SW 1271 (cell line): Measurements from ENCODE around the gene PARP16.
"Not testable (repeated sequence)": the region's sequence is repeated elsewhere in the genome, so short reads cannot be mapped to it uniquely, and the experiment has no call there.

Experiments
- DNase-seq, 2 experiments: peaks; one replicate each; lab custom pipeline; 2025; lab: John Stamatoyannopoulos, UW

Gene PARP16

DNA sequence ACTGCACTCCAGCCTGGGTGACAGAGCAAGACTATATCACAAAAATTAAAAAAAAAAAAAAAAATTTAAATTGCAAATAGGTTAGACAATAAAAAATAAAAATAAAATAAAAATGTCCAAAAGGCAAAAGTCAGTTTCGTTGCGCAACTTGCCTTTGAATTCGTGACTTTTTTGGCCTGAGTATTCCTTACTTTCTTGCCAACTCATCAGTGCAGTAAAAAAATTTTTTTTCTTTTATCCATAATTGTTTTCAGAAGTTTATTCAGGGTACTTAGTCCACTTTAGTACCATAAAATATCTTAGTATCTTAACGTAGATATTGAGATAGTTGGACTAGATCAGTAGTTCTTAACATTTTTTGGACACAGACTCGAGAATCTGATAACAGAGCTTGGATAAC, 53.0 kb downstream of the PARP16 start:
- DNase-seq, result no peak

- DNase-seq, result no peak
Measured at GRCh38 chr15:65232520-65232919, 54.2 kb downstream of the PARP16 start.

- DNase-seq, result no peak
Measured at GRCh38 chr15:65231306-65231705, 55.4 kb downstream of the PARP16 start.

GRCh38 chr15:65226901-65227300, 59.8 kb downstream of the PARP16 start:
- not testable (repeated sequence) for DNase-seq

GRCh38 chr15:65226221-65226620, 60.5 kb downstream of the PARP16 start:
- no peak for DNase-seq

- DNase-seq, result no peak
Measured at GRCh38 chr15:65223996-65224395, 62.7 kb downstream of the PARP16 start.

DNA sequence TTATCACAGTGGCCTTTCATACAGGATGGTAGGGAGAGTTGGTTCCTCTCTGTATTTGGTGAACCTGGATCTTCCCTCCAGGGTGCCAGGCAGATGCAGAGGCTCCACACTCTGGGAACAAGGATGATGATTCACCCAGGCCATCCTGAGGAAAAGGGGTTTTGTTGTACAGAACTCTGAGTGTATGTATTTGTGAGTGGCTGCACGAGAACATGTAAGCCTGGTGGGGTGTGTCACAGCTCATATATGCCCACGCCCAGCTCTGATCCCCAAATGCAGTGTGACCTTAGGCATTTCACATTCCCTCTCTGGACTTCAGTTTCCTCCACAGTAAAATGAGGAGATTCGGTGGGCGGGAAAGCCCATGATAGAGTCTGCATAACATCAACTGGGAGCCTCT, 63.8 kb downstream of the PARP16 start:
- DNase-seq, result no peak

GRCh38 chr15:65221697-65222096, 65.0 kb downstream of the PARP16 start:
- no peak for DNase-seq

- DNase-seq, result no peak
Measured at GRCh38 chr15:65219137-65219536, 67.5 kb downstream of the PARP16 start.

DNA sequence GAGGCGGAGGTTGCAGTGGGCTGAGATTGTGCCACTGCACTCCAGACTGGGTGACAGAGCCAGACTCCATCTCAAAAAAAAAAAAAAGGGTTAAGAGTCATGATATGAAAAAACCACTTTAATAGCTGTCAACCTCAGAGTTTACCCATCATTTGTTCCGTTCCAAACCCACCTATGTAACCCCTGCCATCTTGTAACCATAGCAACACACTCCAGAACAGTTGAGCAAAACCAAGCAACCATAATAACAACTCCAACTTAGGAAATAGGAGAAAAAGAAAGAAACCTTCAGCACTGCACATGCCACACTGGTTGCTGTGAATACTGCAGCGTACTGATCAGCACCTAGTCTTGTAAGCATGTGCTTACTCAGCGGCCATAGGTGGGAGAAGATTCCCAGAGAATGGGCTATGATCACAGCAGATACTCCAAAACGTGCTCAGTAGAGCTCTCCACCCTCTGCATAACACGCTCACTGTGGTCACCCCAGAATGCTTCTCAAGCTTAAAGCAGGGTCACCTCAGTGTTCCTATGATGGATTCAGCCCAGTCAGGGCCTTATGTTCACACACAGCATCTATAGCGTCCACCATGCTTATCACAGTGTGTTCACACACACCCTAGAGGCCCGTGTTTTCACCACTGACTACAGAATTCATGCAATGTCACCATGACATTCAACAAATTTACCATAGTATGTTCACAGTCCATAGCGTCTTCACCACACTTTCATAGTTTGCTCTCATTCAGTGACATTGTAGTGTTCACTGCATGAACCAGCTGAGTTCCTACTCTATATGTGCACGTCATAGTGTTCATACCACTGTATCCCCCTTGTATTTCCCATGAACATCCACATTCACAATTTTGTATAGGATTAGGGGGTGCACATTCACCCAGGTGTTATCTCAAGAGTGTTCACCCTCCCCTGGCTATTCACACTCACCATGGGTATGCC, 68.9 kb downstream of the PARP16 start:
- DNase-seq, result no peak

- no peak for DNase-seq
Measured at GRCh38 chr15:65215496-65215895, 71.2 kb downstream of the PARP16 start.

GRCh38 chr15:65214010-65214409, 72.7 kb downstream of the PARP16 start:
- no peak for DNase-seq

DNA sequence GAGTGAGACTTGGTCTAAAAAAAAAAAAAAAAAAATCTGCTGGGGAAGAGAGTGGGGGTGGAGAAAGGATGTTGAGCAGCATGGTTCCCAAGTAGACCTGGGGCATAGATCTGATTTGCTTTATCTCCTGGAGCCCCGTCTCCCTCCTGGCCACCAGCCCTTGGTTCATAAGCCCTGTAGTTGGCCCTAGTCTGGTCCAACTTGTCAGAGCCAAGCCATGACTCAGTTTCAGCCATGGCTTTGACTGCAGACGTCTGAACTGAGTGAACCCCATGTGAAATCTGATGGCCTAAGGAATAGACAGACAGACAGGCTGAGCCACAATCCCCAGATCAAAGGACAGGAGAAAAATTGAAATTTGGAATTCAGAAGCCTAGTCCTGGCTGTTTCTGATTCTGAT, 73.4 kb downstream of the PARP16 start:
- no peak for DNase-seq

GRCh38 chr15:65212097-65212496, 74.6 kb downstream of the PARP16 start:
- DNase-seq, result no peak

GRCh38 chr15:65211482-65211982, 75.2 kb downstream of the PARP16 start:
- DNase-seq, result no peak

DNA sequence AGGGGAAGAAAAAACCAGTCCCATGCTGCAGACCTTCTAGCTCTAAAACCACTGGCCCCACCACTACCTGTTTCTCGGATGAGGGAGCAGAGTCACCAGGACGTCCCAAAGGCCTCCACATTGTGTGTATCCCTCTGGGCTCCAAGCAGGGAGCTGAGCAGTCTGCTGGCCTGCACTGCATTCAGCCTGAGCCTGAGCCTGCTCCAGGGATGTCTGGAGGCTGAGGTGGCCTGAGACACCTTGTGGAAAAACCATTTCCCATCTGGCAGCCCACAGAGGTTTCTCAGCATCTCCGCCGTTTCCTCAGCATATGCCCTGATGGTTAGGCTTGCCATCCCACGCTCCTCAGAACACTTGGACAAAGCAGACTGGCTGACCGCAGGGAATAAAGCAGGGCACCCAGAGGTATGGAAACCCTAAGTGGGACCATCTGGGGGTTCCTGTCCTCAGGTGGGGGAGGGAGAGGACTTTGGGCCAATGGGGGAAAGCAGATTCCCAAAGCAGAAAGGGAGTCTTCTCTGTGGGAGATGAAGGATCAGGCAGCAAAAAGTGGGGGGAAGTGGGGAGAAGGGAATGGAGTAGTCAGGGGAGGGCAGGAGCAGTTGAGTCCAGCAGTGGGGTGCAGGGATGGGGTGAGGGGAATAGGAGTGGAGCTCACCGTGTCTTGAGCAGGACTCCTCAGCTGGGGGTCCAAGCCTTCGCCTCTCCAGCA, 75.8 kb downstream of the PARP16 start, which contains the start of gene CILP:
CILP (minus strand) TSS at position 704 of the 712 bp plus-strand sequence. CDS start 1,718 bp downstream, outside the sequence.
- no peak for DNase-seq

GRCh38 chr15:65209701-65210643, 76.7 kb downstream of the PARP16 start:
- no peak for DNase-seq

DNA sequence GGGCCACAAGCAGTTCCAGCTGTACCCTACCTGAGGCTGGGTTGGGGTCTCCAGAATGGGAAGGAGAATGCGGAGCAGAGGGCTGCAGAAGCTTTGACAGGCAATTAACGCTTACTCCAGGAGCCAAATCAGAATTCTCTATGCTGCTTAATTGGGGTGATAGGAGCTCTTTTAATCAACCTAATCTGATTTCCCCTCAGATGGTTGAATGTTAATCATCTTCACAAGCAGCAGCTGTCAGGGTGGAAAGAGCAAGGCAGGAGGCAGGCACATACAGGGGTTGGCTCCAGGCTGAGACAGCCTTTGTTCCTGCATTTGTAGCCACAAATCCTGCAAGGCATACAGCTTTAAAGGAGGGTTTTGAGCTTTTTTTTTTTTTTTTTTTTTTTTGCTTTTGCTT, 78.0 kb downstream of the PARP16 start:
- no peak for DNase-seq
